IPS-11a (cell line): Measurements from ENCODE around the gene EHBP1L1.

Source experiments
- H3K4me3 ChIP-seq: one replicate; pipeline ENCODE4 v1.5.1; 2013; ENCODE audit warnings: low read depth, low read length, control low read depth

The EHBP1L1 gene

GRCh38 chr11:65592858-65593517 is 17.1 kb downstream of the EHBP1L1 start:
- H3K4me3 ChIP-seq, result no peak overlapping the region

- no peak overlapping the region for H3K4me3 ChIP-seq
Measured at GRCh38 chr11:65593518-65594414, 17.9 kb downstream of the EHBP1L1 start.

- no peak overlapping the region for H3K4me3 ChIP-seq
Measured at GRCh38 chr11:65595131-65595530, 19.3 kb downstream of the EHBP1L1 start.

- no peak within 1 kb of the TSS for H3K4me3 ChIP-seq
Measured at GRCh38 chr11:65595543-65596281, 19.9 kb downstream of the EHBP1L1 start, which contains the start of gene KCNK7. Gene KCNK7, minus strand, starts transcription at chr11:65595800. Its CDS starts 28 bp downstream, at chr11:65595772.

- no peak overlapping the region for H3K4me3 ChIP-seq
Measured at GRCh38 chr11:65596520-65596919, 20.7 kb downstream of the EHBP1L1 start.

- no peak overlapping the region for H3K4me3 ChIP-seq
Measured at GRCh38 chr11:65598258-65598699, 22.4 kb downstream of the EHBP1L1 start.

GRCh38 chr11:65599216-65599954 is 23.5 kb downstream of the EHBP1L1 start:
- H3K4me3 ChIP-seq, result no peak overlapping the region

- H3K4me3 ChIP-seq, result no peak overlapping the region
Measured at GRCh38 chr11:65599955-65600246, 24.0 kb downstream of the EHBP1L1 start.

GRCh38 chr11:65604258-65604657 is 28.4 kb downstream of the EHBP1L1 start:
- no peak overlapping the region for H3K4me3 ChIP-seq

- H3K4me3 ChIP-seq, result peak overlapping the region; percentile 35
Measured at GRCh38 chr11:65606876-65607613, 31.2 kb downstream of the EHBP1L1 start.

GRCh38 chr11:65607614-65608426 is 32.0 kb downstream of the EHBP1L1 start:
- peak overlapping the region; percentile 35 for H3K4me3 ChIP-seq

- no peak overlapping the region for H3K4me3 ChIP-seq
Measured at GRCh38 chr11:65609229-65609628, 33.4 kb downstream of the EHBP1L1 start.

GRCh38 chr11:65609665-65610064 is 33.8 kb downstream of the EHBP1L1 start:
- no peak overlapping the region for H3K4me3 ChIP-seq

GRCh38 chr11:65610404-65610803 is 34.6 kb downstream of the EHBP1L1 start:
- no peak overlapping the region for H3K4me3 ChIP-seq

- no peak overlapping the region for H3K4me3 ChIP-seq
Measured at GRCh38 chr11:65611028-65611757, 35.3 kb downstream of the EHBP1L1 start.

GRCh38 chr11:65611758-65612603 is 36.1 kb downstream of the EHBP1L1 start:
- no peak overlapping the region for H3K4me3 ChIP-seq

- no peak overlapping the region for H3K4me3 ChIP-seq
Measured at GRCh38 chr11:65612691-65613090, 36.8 kb downstream of the EHBP1L1 start.
